D721Med (cell line): ENCODE measurements around the gene MARCOL.

ENCODE experiments used
- DNase-seq: peaks from one replicate; pipeline ENCODE4 v3.0.0; 2011; ENCODE audit warnings: low spot score; ENCODE audit not compliant: insufficient read length
- FAIRE-seq: peaks from 2 replicates; lab custom pipeline; 2011; peaks lifted over from hg19 to GRCh38; lab: Jason Lieb, UNC
- CTCF ChIP-seq: IDR thresholded peaks from 2 replicates; pipeline ENCODE4 v1.5.1; 2012; ENCODE audit warnings: mild to moderate bottlenecking, control low read depth; ENCODE audit not compliant: insufficient read depth; ENCODE audit errors: missing control alignments

Gene MARCOL, protein sequence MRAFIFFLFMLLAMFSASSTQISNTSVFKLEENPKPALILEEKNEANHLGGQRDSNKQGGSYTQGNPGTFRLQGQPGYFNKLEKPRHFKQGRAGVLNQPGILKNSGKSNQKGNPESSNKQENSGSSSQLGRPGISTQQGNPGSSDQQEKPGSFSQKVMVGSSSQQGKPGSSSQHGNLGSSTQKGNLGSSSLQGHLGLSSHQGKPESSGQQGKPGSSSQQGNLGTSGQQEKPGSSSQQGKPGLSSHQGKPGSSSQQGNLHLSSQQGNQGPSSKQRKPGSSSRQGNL

DNA sequence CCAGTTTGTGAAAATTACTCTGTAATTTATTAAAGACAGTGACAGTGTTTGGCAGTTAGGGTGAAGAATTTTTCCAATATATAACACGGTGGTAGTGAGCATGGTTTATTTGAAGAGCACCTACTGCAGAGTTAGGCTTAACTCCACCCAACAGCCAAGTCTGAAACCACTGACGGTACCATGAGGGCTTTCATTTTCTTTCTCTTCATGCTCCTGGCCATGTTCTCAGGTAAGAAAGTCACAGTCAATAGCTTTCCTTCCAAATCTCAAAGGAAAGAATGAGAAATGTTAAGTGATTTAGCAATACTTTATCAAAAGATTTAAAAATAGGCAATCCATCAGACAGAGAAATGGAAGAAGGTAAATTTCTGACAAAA lies at the start of gene MARCOL:
Gene MARCOL (plus strand): TSS at position 108 of the 377 bp plus-strand sequence. CDS start 73 bp downstream, at position 181.
- TF ChIP-seq CTCF: no peak
- FAIRE-seq (no peak), DNase-seq (no peak)

DNA sequence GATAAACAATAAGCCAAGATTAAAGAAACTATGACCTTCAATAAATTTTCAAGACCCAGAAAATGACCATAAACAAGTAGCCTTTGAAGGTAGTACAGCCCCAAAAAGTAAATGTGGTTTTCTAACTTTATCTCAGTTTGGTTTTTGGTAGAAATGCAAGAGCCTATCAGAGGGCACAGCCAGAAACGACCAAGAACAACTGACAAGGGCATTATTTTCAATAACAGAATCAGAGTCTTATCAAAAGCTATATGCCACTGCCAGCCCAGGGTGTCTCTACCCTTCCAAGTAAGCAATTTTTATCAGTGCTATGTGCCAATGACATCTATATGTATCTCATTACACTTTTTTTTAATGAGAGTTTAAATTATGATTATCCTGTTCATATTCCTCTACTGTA lies 47.3 kb upstream of the MARCOL start:
- no peak for DNase-seq
- no peak for TF ChIP-seq CTCF
- no peak for FAIRE-seq

GRCh38 chr5:148193202-148193601 lies 45.1 kb upstream of the MARCOL start:
- no peak for DNase-seq
- TF ChIP-seq CTCF: no peak
- FAIRE-seq: no peak

DNA sequence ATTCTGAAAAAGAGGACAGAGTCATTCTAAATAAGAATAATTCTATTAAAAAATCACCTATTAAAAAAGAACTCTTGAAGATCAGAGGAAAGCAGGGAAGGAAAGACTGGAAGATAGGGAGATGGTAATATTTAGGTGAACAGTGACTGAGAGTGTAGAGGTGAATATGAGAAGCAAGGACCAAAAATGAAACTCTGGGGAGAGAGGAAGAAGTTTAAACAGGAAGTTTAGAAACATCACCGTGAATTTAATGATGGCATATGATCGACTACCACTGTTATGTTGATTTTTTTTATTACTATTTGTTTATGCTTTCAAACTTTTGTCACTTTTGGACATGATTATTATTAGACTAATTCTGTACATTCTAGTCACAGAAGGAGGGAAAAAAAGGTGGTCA lies 37.2 kb upstream of the MARCOL start:
- no peak for DNase-seq
- FAIRE-seq: no peak
- no peak for TF ChIP-seq CTCF

GRCh38 chr5:148202531-148203203 lies 35.7 kb upstream of the MARCOL start, which contains the start of gene SPINK6:
Gene SPINK6, plus strand, starts transcription at chr5:148203042. Its CDS starts 55 bp downstream, at chr5:148203097.
- DNase-seq (no peak), FAIRE-seq (no peak)
- no peak for TF ChIP-seq CTCF

- FAIRE-seq: no peak
- no peak for TF ChIP-seq CTCF
- no peak for DNase-seq
Measured at GRCh38 chr5:148205044-148205806, 33.1 kb upstream of the MARCOL start.
